ENCODE measurements around the gene CEP85L.

Gene CEP85L

GRCh38 chr6:118651282-118652050, at the start of gene CEP85L:
Gene CEP85L, minus strand, starts transcription at chr6:118651591. Its CDS starts 322 bp downstream, at chr6:118651269.
- peak; percentile 80 for DNase-seq (ENCODE audit: low read depth)
- no peak for TF ChIP-seq CTCF (conservative IDR thresholded peaks at IDR 0.05; ENCODE audit: control insufficient read depth, insufficient read depth, low read depth, low read length)
- peak within 1 kb of the TSS; percentile 80 for H3K4me3 ChIP-seq (ENCODE audit: control insufficient read depth, low read depth, low read length)

GRCh38 chr6:118700531-118700930, 49.1 kb upstream of the CEP85L start:
- DNase-seq (ENCODE audit: low read depth): no peak
- no peak overlapping the region for H3K4me3 ChIP-seq (ENCODE audit: control insufficient read depth, low read depth, low read length)
- no peak for TF ChIP-seq CTCF (conservative IDR thresholded peaks at IDR 0.05; ENCODE audit: control insufficient read depth, insufficient read depth, low read depth, low read length)

GRCh38 chr6:118697554-118697953, 46.2 kb upstream of the CEP85L start:
- no peak for TF ChIP-seq CTCF (conservative IDR thresholded peaks at IDR 0.05; ENCODE audit: control insufficient read depth, insufficient read depth, low read depth, low read length)
- H3K4me3 ChIP-seq (ENCODE audit: control insufficient read depth, low read depth, low read length): no peak overlapping the region
- DNase-seq (ENCODE audit: low read depth): no peak

- no peak for TF ChIP-seq CTCF (conservative IDR thresholded peaks at IDR 0.05; ENCODE audit: control insufficient read depth, insufficient read depth, low read depth, low read length)
- DNase-seq (ENCODE audit: low read depth): peak; percentile 27
- H3K4me3 ChIP-seq (ENCODE audit: control insufficient read depth, low read depth, low read length): no peak overlapping the region
Observed at GRCh38 chr6:118696271-118696670, 44.9 kb upstream of the CEP85L start.

GRCh38 chr6:118693562-118693961, 42.2 kb upstream of the CEP85L start:
- no peak for DNase-seq (ENCODE audit: low read depth)
- no peak for TF ChIP-seq CTCF (conservative IDR thresholded peaks at IDR 0.05; ENCODE audit: control insufficient read depth, insufficient read depth, low read depth, low read length)
- H3K4me3 ChIP-seq (ENCODE audit: control insufficient read depth, low read depth, low read length): no peak overlapping the region

GRCh38 chr6:118685823-118686449, 34.5 kb upstream of the CEP85L start:
- no peak for TF ChIP-seq CTCF (conservative IDR thresholded peaks at IDR 0.05; ENCODE audit: control insufficient read depth, insufficient read depth, low read depth, low read length)
- H3K4me3 ChIP-seq (ENCODE audit: control insufficient read depth, low read depth, low read length): no peak overlapping the region
- DNase-seq (ENCODE audit: low read depth): no peak
